Stimulated activated CD4-positive, alpha-beta T cell treated with anti-CD3 and anti-CD28 coated beads, Interleukin-15, amount 100 ng/mL, for 1 hour (primary cell): Measurements from ENCODE around the gene ZSWIM1.
"Not testable (repeated sequence)": the region's sequence is repeated elsewhere in the genome, so short reads cannot be mapped to it uniquely, and the experiment has no call there.

Experiments used
- DNase-seq, 2 donors: peaks; one replicate each; pipeline ENCODE4 v3.0.0-alpha.2; 2020; ENCODE audit warnings: low read depth in 1 of 2, low spot score in 1 of 2

ZSWIM1 gene

GRCh38 chr20:45925821-45926506 lies 44.9 kb downstream of the ZSWIM1 start:
- no peak for DNase-seq

GRCh38 chr20:45926731-45927070 lies 45.7 kb downstream of the ZSWIM1 start:
- no peak for DNase-seq

GRCh38 chr20:45927071-45927878 lies 46.2 kb downstream of the ZSWIM1 start:
- no peak for DNase-seq

- DNase-seq, result not testable (repeated sequence)
Measured at GRCh38 chr20:45931680-45932079, 50.7 kb downstream of the ZSWIM1 start.

- DNase-seq, result peak in 1 of 2 donors; percentile 31
Measured at GRCh38 chr20:45933266-45934045, 52.4 kb downstream of the ZSWIM1 start.

- no peak for DNase-seq
Measured at GRCh38 chr20:45934046-45934585, 53.1 kb downstream of the ZSWIM1 start.
